ENCODE results near the gene AMFR. TPM values are rescaled to one million over a fixed set of nuclear protein-coding genes. Genes with fewer than 3 reads are reported as not detected.

The AMFR gene
- total and polyA plus RNA-seq, 2 of the 13 experiments (the other 11 are each of a cell fraction or from before 2014, with no cell fraction given), result 52.9 to 108 TPM

DNA sequence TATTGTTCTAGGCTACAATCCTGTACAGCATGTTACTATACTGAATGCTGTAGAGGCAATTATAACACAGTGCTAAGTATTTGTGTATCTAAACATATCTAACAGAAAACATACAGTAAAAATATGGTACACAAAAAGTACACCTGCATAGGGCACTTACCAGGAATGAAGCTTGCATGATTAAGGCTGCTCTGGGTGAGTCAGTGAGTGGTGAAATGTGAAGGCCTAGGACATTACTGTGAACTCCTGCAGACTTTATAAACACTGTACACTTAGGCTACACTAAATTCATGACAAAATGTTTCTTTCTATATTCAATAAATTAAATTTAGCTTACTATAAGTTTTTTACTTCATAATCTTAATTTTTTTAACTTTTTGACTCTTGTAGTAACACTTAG, 37.1 kb downstream of the AMFR start:
- no peak overlapping the region for H3K4me2 ChIP-seq (ENCODE audit: low read depth, low read length)
- intact Hi-C loops (cut with micrococcal nuclease; ENCODE audit: unreplicated experiment) (no loop called here), in situ Hi-C loops (cut with HindIII; ENCODE audit: extremely low pct_ligation_motif_present, low pct_unique_long_range_greater_than_20kb) (no loop called here)
- ChIA-PET CTCF (ENCODE audit: low intra/inter-chr PET ratio, low total read pairs) (no interaction called here), POLR2A (no interaction called here)
- no peaks in the 10 kb centered on the region for H3K27me3 ChIP-seq (ENCODE audit: control insufficient read depth in 1 of 2, insufficient read depth in 2 of 2, low read length in 2 of 2)
- no TSS peak for BruUV-seq (replicated peaks)
- H3K9me3 ChIP-seq (ENCODE audit: low read length), result no peaks in the 10 kb centered on the region
- no peak overlapping the region for H3K27ac ChIP-seq (ENCODE audit: extremely low read length, insufficient read depth, low read length)
- H3K4me3 ChIP-seq (replicated peaks in 1 of 3; ENCODE audit: insufficient read depth in 1 of 3, low read depth in 2 of 3, low read length in 3 of 3), result no peak overlapping the region
- no peaks in the 10 kb centered on the region for H3K79me2 ChIP-seq (ENCODE audit: insufficient read depth, low read length)
- no peaks in the 10 kb centered on the region for H4K20me1 ChIP-seq (ENCODE audit: insufficient read depth, low read length)
- peaks cover 15% of the 10 kb centered on the region for H3K4me1 ChIP-seq (ENCODE audit: insufficient read depth, low read length)
- H3K36me3 ChIP-seq (replicated peaks in 1 of 2; ENCODE audit: control insufficient read depth in 1 of 2, insufficient read depth in 2 of 2, low read length in 2 of 2), result peaks cover 20 to 73% of the 10 kb centered on the region in 2 experiments
- no peak overlapping the region for H3K9ac ChIP-seq (ENCODE audit: insufficient read depth, low read depth, low read length)
- TF ChIP-seq ZNF441 (CRISPR knock-in tag; IDR thresholded peaks at IDR 0.05; ENCODE audit: borderline replicate concordance) (no peak), ZNF644 (CRISPR knock-in tag; IDR thresholded peaks at IDR 0.05; ENCODE audit: low read depth) (no peak), ZNF615 (CRISPR knock-in tag; IDR thresholded peaks at IDR 0.05; ENCODE audit: borderline replicate concordance) (no peak), ARNT (IDR thresholded peaks at IDR 0.05) (no peak), ZNF17 (CRISPR knock-in tag; IDR thresholded peaks at IDR 0.05) (no peak), FLYWCH1 (CRISPR knock-in tag; IDR thresholded peaks at IDR 0.05) (no peak), MXD4 (CRISPR knock-in tag; IDR thresholded peaks at IDR 0.05) (no peak), POGZ (CRISPR knock-in tag; IDR thresholded peaks at IDR 0.05) (no peak), ZNF766 (CRISPR knock-in tag; IDR thresholded peaks at IDR 0.05; ENCODE audit: borderline replicate concordance) (no peak)
- TF ChIP-seq, protein P1, sequence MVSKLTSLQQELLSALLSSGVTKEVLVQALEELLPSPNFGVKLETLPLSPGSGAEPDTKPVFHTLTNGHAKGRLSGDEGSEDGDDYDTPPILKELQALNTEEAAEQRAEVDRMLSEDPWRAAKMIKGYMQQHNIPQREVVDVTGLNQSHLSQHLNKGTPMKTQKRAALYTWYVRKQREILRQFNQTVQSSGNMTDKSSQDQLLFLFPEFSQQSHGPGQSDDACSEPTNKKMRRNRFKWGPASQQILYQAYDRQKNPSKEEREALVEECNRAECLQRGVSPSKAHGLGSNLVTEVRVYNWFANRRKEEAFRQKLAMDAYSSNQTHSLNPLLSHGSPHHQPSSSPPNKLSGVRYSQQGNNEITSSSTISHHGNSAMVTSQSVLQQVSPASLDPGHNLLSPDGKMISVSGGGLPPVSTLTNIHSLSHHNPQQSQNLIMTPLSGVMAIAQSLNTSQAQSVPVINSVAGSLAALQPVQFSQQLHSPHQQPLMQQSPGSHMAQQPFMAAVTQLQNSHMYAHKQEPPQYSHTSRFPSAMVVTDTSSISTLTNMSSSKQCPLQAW (CRISPR knock-in tag; IDR thresholded peaks at IDR 0.05), result no peak
- TF ChIP-seq, protein P2, sequence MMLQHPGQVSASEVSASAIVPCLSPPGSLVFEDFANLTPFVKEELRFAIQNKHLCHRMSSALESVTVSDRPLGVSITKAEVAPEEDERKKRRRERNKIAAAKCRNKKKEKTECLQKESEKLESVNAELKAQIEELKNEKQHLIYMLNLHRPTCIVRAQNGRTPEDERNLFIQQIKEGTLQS (CRISPR knock-in tag; IDR thresholded peaks at IDR 0.05), result no peak
- TF ChIP-seq, protein P3, sequence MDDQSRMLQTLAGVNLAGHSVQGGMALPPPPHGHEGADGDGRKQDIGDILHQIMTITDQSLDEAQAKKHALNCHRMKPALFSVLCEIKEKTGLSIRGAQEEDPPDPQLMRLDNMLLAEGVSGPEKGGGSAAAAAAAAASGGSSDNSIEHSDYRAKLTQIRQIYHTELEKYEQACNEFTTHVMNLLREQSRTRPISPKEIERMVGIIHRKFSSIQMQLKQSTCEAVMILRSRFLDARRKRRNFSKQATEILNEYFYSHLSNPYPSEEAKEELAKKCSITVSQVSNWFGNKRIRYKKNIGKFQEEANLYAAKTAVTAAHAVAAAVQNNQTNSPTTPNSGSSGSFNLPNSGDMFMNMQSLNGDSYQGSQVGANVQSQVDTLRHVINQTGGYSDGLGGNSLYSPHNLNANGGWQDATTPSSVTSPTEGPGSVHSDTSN (CRISPR knock-in tag; IDR thresholded peaks at IDR 0.05; ENCODE audit: borderline replicate concordance), result no peak
- ATAC-seq, result no peak
- FAIRE-seq, result no peak
- DNase-seq (ENCODE audit: low spot score), result no peak
- no peak overlapping the region for H2AFZ ChIP-seq (ENCODE audit: low read length)
